CD4-positive, alpha-beta T cell treated with Interleukin-17A for 4 hours (primary cell): Measurements from ENCODE around the gene HIBADH.
"Not testable (repeated sequence)": the region's sequence is repeated elsewhere in the genome, so short reads cannot be mapped to it uniquely, and the experiment has no call there.

Source experiments
- DNase-seq: peaks from one replicate; pipeline ENCODE4 v3.0.0-alpha.2; 2020; ENCODE audit warnings: mixed read lengths

Gene HIBADH

DNA sequence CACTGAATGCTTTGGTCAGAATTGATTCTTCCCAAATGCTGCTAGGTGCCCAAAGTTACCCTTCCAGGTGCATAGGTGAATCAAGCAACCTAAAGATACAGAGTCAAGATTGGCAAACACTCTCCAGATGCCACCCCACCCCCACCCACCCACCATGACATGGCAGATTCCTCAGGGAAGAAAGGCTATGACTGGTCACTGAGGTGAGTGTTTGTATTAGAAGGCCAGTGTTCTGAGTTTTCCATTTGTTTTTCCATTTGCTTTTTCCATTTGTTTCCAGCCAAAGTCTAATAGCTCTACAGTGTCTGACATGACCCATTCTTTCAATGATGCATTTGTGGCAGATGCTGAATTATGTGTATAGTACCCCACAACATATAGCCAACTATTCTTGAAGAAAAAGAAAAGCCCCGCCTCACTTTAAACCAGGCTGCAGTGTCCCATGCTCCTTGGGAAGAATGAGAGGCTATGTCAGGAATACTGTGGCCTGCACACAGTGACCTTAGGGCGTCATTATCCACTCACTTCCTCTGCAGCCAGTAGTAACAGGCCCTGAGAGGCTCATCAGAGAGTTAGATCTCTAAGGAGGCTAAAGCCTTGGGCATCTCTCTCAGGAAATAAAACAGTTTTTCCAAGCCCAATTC is 16.1 kb upstream of the HIBADH start:
- no peak for DNase-seq

DNA sequence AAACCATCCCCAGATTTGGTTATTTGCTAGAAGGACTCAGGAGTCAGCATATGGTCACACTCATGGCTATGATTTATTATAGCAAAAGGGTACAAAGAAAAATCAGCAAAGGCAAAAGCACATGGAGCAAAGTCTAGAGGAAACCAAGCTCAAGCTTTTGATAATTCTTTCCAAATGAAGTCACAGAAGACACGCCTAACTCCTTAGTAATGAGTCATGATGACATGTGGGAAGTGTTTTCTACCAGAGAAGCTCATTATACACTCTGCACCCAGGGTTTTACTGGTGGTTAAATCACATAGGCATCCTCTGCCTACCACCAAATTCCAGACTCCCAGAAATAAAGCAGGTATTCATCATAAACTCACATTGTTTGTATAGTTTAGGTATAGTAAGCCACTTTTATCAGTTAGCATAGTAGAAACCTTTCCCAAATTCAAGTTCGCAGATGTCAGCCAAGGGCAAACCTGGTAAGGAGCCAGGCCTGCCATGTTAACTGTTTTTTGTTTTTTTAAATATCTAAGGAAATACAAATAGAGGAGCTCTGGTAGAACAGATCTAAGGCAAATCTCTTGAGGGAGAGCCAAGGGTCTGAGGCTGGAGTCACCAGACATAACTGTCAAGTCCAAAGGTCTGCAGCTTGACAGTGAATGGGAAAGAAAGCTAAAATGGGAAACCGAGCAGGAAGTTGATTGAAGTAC is 15.4 kb upstream of the HIBADH start:
- no peak for DNase-seq

DNA sequence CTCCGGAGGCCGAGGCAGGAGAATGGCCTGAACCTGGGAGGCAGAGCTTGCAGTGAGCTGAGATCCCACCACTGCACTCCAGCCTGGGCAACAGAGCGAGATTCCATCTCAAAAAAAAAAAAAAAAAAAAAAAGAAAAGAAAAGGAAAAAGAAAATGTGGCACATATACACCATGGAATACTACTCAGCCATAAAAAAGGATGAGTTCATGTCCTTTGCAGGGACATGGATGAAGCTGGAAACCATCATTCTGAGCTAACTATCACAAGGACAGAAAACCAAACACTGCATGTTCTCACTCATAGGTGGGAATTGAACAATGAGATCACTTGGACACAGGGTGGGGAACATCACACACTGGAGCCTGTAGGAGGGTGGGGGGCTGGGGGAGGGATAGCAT is 11.4 kb upstream of the HIBADH start:
- DNase-seq: not testable (repeated sequence)

DNA sequence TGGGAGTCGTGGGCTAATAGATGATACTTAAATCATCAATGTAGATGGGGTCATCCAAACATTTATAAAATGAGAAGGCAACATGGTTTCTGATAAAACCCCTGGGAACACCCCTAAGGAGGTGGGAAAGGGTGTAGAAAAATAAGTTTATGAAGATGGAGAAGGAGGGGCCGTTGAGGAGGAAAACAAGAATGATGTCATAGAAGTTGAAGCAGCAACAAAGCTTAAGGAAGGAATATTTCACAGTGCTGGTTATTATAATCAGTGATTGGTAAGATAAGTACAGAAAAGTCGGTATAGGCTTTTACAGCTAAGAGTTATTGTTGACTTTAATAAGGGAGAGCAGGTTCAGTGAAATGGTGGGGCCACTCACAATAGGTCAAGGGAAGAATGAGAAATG is 9.0 kb upstream of the HIBADH start:
- DNase-seq: no peak

DNA sequence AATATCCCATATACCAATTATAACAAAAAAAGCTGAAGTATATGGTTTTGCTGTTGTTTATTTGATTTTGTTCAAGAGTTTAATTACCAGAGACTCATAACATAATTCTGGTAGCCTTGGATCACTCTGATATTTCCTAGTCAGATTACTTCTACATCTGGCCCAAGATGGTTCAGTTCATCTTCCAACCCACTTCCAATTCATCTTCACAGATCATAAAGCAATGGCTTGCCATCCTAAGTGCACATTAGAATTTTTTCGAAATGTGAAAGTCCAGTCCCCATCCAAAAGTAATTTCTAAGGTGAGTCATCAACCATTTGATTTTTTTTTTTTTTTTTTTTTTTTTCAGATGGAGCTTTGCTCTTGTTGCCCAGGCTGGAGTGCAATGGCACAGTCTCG is 8.0 kb upstream of the HIBADH start:
- no peak for DNase-seq

DNA sequence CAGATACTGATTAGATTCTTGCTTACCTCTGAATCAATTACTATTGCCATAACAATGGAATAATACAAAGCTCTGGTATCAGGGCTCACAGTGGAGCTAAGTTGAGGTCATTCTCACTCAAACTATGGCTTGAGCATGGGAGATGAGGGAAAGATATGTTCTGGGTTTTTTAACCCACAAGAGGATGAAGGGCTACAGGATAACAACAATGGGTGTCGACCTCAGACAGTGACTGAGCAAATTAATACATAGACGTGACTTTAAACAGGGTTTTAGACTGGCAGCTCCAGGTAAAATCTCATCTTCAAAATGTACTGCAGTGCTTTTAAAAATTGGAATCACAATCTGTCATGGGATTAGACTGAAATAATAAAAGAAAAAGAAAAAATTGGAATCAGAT is 7.5 kb upstream of the HIBADH start:
- no peak for DNase-seq

DNA sequence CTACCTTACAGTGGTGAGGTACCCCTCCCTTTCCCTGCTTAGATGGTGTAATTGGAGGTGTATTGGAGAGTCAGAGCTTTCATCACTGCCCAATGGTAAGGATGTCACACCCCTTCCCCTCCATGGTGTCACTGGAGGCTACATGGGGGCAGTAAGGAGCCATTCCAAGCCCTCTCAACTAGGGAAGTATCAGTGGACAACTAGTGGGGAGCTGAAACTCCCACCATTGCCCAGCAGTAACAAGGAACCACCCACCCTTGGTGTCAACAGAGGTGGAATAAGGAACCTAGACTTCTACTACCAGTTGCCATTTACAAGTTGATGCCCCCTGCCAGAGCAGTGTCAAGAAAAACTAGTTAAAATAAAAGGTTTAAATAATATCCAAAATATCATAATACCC is 2.8 kb upstream of the HIBADH start:
- no peak for DNase-seq

DNA sequence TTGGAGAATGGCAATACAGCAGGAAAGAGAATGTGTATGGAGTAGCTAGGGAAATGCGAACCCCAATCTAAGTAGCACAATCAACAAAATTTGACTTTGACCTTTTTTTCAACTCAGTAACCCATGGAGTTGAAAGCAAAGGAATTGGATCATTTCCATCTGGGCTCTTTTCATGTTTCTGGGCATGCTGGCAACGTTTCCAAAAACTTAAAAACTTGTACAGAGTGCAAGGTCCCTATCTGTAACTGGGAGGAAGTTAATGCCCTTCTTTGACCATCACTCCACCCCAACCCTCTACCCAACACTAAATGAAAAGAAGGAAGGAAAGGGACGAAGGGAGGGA is 1.3 kb upstream of the HIBADH start:
- no peak for DNase-seq

DNA sequence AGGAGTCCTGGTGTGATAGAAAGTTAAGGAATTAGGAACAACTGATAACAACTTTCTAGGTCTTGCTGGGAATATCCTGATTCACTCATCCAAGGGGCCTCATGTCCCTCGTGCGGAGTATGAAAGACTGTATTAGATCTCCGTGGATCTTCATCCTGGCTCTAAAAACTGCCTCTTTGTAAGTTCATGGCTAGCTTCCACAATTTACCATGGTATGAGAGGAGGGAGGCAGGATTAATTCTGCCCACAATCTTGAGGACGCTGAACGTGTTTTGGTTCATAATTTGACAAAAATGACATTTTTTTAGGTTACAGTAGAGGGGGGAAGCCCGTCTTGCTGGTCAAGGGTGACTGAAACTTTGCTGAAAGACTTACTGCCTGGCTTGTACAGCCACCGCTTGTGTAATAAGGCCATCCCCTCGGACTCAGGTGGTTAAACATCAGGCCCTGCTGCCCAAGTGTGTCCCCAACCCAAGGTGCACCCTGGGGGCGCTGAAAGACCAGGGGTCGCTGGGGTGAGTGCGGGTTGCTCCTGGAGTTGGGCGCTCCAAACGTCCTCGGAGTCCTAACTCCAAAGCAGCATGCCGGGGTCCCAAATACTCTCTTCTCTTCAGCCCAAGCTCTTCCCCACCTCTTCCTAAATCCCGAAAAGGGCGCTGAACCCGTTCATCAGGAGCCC is 733 bp downstream of the HIBADH start:
- peak; percentile 40 for DNase-seq

DNA sequence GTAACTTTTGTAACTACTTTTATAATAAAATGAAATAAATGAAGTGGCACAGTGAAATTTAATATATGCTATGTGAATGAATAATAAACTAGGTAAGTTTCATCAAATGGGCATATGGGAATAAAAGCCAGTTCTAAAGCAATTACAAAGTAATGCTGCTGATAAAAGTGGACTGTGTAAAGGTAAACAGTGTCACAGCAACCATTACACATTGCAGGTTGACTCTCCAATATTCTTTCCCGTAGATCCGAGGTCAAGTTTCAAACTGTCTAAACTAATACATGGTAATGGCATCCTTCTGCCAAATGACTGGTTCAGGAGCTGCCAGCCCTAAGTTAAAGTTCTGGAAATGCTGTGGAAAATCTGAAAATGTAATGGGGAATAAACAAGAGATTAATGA is 6.0 kb downstream of the HIBADH start:
- no peak for DNase-seq

DNA sequence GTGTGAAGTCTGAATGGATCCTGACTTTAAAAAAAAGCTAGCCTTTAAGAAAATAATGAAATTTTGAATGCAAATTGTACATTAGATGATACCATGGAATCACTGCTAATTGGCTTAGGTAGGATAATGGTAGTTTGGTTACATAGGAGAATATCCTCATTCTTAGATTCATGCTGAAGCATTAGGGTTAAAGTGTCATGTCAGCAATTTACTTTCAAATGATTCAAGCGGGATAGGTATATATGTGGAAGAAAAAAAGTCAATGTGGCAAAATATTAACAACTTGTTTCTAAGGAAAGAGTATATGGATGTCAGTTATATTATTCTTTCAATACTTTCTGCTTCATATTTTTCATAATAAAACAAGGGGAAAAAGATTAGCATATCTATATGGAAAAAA is 7.5 kb downstream of the HIBADH start:
- no peak for DNase-seq

DNA sequence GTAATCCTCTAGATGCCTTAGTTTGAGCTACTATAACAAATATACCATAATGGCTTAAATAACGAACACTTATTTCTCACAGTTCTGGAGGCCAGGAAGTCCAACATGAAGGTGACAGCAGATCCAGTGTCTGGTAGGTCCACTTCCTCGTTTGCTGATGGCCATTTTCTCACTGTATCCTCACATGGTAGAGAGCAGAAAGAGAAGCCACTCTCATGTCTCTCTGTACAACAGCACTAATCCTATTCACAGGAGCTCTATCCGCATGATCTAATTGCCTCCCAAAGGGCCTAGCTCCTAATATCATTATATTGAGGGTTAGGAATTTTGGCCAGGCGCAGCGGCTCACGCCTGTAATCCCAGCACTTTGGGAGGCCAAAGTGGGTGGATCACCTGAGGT is 10.2 kb downstream of the HIBADH start:
- DNase-seq: no peak

DNA sequence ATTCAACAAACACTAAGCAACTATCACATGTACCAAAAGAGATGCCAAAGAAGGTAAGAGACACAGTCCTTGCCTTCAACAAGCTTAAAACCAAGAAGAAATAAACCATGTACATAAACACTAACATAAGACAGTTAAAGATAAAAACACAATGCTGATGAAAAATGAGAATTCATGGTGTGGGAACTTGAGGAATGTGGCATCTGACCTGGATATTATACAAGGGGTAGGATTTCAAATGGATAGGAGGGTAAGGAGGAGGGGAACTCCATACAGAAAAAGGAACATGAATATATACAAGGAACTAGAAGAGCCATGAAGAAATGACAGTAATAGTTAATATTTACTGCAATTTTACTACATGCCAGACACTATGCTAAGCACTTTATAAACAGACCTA is 11.0 kb downstream of the HIBADH start:
- no peak for DNase-seq

DNA sequence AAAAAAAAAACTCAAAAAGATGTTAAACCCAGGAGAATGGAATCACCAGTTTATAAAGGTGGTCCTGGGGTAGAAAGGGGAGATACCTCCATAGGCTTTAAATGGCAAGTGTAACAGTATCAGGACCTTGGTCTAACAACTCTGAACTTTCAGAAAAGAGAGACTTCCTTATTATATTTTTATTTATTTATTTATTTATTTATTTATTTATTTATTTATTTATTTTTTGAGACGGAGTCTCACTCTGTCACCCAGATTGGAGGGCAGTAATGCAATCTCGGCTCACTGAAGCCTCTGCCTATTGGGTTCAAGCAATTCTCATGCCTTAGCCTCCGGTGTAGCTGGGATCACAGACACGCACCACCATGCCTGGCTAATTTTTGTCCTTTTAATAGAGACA is 12.4 kb downstream of the HIBADH start:
- no peak for DNase-seq

DNA sequence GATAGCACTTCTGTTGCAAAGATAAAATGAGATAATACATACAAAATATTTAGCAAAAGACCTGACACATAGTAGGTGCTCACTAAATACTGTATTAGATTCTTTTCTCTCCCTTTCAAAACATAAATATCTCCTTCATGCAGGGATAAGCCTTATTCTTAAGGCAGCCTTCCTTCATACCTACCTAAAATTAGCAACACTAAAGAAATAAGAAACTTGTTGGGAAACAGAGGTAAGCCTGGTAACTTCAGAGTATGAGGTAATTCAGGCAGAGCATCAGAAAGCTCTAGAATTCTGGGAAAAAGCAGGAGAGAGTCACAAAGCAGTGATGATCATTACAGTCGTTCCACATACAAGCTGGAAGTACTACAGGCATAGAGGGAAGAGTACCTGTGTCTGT is 15.2 kb downstream of the HIBADH start:
- DNase-seq: no peak

DNA sequence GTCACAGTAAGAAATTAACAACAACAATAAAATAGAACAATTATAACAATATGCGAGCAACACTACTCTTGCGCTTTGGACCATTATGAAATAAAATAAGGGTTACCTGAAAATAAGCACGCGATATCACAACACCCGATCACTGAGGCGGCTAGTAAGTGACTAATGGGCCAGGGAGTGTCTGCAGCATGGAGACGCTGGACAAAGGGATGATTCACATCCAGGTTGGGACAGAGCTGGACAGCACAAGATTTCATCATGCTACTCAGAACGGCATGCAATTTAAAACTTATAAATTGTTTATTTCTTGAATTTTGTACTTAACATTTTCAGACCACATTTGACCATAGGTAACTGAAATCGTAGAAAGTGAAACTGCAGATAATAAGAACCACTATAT is 15.6 kb downstream of the HIBADH start:
- no peak for DNase-seq

DNA sequence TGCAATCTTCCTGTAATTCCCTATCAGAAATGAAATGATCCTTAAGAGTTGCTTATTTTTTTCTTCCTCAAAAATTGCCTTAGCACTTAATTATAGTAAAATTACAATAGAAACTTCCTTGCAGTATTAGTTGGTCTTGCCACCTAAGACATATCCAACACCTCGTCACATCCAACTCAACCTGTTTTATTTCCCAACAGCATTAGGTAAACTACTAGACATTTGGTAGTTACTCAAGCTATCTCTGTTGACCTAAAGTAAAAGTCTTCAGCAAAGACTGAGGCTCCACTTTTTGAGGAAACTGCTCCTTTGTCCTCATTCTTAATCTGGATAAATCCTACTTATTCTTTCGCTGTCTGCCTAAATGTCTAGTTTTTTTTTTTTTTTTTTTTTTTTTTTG is 20.4 kb downstream of the HIBADH start:
- DNase-seq: no peak

DNA sequence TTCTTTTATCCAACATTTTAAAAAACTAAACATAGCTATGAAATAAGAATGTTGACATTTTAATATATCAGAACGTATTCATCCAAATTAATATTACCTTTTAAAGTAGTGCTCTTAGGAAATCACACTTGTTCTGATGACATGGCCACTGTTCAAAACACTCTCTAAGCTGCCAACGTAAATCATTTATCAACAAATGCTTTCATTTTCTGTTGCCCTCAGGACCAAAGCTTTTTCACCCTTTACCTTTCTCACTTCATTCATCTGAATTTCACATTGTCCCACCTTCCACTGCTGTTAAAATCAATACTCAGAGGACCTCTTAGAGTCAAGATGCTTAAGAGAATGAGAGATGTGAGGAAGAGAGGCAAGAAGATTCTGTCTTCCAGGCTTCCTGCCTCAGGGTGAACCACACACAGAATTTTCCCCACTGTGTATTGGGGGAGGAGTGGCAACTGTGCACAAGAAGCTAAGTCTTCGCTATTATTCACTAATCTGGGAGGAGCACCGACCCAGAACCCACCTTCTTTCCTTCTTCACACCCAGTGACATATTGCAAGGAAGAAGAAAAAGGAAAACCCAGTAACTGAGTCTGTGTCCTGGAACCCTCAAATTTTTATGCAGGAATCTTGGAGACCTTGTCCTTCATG is 21.0 kb downstream of the HIBADH start:
- no peak for DNase-seq

DNA sequence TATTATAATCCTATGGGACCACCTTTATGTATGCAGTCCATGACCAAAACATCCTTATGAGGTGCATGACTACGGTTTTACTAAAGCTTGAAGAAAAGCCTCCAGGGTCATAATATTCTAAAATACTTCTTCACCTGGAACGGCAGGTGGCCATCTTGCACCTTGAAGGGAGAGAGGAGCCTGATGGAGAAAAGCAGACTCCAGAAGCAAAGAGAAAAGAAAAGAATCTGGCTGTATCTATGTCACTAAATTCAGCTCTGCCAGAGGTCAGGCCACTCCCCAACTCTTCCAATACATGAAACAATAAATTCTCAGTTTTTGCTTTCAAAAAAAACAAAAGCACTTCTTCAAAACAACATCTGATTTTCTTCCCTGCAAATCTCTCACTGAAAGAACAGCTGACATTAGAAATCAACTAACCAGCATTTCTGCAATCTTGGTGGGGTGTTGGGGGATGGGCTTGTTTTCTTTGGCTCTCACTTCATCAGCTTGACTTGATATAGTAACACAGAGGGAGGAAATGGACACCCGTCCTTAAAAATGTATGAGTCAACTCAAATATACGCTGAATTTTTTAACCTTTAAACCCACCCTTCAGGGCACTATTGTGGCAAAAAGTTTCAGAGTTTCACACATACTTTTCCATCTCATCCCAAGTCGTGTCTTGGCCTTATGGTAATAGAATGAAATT is 21.7 kb downstream of the HIBADH start:
- DNase-seq: no peak

DNA sequence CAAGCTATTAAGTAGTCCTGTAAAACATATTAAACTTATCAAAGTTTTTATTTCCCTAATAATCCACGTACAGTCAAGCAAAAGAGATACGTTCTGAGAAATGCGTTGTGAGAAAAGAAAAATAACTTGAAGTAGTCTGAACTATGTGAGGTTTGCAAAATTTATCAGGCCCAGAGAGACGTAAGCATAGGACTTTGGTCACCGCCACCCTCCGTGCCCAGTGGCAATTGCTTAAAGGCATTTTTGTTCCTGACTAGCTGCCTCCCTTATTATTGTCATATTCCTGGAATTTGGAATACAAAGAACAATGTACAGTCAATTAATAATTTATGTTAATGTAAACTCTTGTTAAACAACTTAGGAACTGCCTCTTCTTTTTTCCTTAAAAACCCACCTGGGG is 22.8 kb downstream of the HIBADH start:
- DNase-seq: no peak

DNA sequence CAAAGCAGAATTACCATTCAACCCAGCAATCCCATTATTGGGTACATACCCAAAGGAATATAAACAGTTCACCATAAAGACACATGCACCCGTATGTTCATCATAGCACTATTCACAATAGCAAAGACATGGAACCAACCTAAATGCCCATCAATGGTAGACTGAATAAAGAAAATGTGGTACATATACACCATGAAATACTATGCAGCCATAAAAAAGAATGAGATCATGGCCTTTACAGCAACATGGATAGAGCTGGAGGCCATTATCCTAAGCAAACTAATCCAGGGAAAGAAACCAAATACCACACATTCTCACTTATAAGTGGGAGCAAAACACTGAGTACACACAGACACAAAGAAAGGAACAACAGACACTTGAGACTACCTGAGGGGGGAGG is 23.6 kb downstream of the HIBADH start:
- DNase-seq: not testable (repeated sequence)

DNA sequence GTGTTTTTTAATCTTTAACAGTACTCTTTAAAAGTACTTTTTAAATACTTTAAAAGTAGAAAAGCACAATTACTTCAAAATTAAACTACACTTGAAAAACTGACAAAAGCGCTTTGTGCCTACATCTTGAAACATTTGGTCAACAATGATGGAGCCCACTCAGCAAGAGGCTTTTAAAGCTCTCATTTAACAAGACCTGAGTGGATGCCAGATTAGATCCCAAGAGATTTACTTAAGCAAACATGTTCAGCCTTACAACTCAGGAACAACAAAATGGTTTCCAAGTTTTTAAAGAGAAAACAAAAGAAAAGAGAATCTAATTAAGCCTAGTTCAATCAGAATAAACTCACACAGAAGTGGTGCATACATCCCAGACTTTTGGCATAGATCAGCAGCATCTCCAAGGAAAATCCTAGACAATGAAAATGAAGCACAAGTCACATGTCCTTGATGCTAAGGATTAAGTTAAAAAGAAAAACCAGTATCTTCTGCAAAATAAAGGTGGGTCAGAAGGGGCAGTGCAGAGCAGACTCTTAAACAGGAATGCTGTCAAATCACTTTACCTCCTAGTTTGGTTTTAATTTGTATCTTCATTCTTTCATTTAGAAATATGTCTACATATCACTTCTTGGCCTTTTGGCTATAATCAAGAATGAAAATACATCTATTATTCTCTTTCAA is 26.2 kb downstream of the HIBADH start:
- DNase-seq: no peak

DNA sequence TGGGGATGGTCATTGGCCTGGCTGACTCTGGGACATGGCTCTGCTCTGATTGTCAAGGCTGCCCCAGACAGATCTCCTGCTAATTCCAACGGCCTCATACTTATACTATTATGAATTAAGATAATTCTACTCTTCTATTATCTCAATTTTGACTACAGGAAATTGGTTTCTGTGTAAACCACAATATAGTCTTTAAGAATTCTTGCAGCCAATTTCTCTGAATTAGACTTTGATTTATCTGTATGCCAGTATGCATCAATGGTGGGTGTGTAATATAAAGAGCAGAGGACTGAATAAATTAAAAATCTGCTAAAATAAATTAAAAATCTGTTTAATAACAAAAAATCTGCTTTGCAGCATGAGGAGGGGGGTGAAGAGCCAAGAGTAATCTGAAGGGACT is 27.0 kb downstream of the HIBADH start:
- no peak for DNase-seq
